Transverse colon (tissue), 4 donors: ENCODE data around the gene FGA. TPM values are rescaled to one million over a fixed set of nuclear protein-coding genes. Genes with fewer than 3 reads are reported as not detected.
"Not testable (repeated sequence)": the region's sequence is repeated elsewhere in the genome, so short reads cannot be mapped to it uniquely, and the experiment has no call there.

Experiments
- DNase-seq: peaks from one replicate; pipeline ENCODE4 v3.0.0-alpha.2; 2019
- H3K27ac ChIP-seq, 4 donors: fragments of 200-600 bp; sonication (generic); 2 replicates each; pipeline ENCODE4 v1.5.1; 2016 to 2018; ENCODE audit warnings: inconsistent platforms in 4 of 4
- H3K27me3 ChIP-seq: fragments of 200-600 bp; sonication (generic); 2 replicates; pipeline ENCODE4 v1.5.1; 2017; ENCODE audit warnings: inconsistent platforms
- H3K36me3 ChIP-seq, 4 donors: fragments of 200-600 bp; sonication (generic); 2 replicates each; pipeline ENCODE4 v1.5.1; 2017 to 2019; ENCODE audit warnings: inconsistent platforms in 4 of 4
- H3K4me1 ChIP-seq, 4 donors: fragments of 200-600 bp; sonication (generic); 2 replicates each; pipeline ENCODE4 v1.5.1; 2017 to 2020; ENCODE audit warnings: inconsistent platforms in 4 of 4
- H3K4me3 ChIP-seq, 4 donors: fragments of 200-600 bp; sonication (generic); 1 replicate in 1 of 4; 2 replicates in 3 of 4; pipeline versions ENCODE4 v1.5.1 to v1.6.1; 2017 to 2019; ENCODE audit warnings: inconsistent platforms in 4 of 4
- H3K9me3 ChIP-seq, 2 donors: fragments of 200-600 bp; sonication (generic); 2 replicates each; pipeline ENCODE4 v1.5.1; 2017 to 2019; ENCODE audit warnings: inconsistent platforms in 2 of 2
- EP300 ChIP-seq: sonication (generic); formaldehyde crosslinking; IDR thresholded peaks from one replicate; pipeline ENCODE4 v1.6.1; 2017; ENCODE audit warnings: antibody characterized with exemption, low read depth
- POLR2A ChIP-seq: fragments of 450-650 bp; IDR thresholded peaks from one replicate; pipeline ENCODE4 v1.6.1; 2016; ENCODE audit warnings: antibody characterized with exemption, mild to moderate bottlenecking, moderate library complexity
- POLR2AphosphoS5 ChIP-seq, 3 donors: sonication (generic); formaldehyde crosslinking; IDR thresholded peaks; one replicate each; pipeline ENCODE4 v1.6.1; 2016; ENCODE audit warnings: antibody characterized with exemption in 3 of 3
- whole genome bisulfite sequencing, 2 donors: methylation state at CpG; one replicate each; pipeline ENCODE4 v1.1.5; 2018; ENCODE audit warnings: low coverage in 1 of 2; 5-methylcytosine and 5-hydroxymethylcytosine counted together
- in situ Hi-C, 4 donors: fragments of 200-750 bp; cut with MboI; loops; one replicate each; pipeline versions ENCODE4 v1.15.0 to v1.15.1; 2017; ENCODE audit warnings: low sequenced_read_pairs in 3 of 4, low pct_ligation_motif_present in 1 of 4, low pct_unique_long_range_greater_than_20kb in 1 of 4
- intact Hi-C: fragments of 100-400 bp; cut with DNase I; formaldehyde crosslinking; loops from one replicate; pipeline ENCODE4 v1.15.1; 2023; ENCODE audit warnings: low total_unique reads
- total RNA-seq, 4 donors: library from RNA; depleted of rRNA; stranded (reverse); fragments of >200 nt; gene quantifications; one replicate each; pipeline ENCODE4 v1.1.0, GENCODE V29; 2016
- TF ChIP-seq, protein P1 (sequence below), 5 experiments: fragments of 200-600 bp in 3 of 5; fragments of 450-650 bp in 2 of 5; sonication (generic) in 3 of 5; IDR thresholded peaks; 1 replicate in 2 of 5; 2 replicates in 3 of 5; pipeline ENCODE4 v1.5.1; 2016 to 2017; ENCODE audit warnings: antibody characterized with exemption in 5 of 5, inconsistent platforms in 3 of 5, mild to moderate bottlenecking in 2 of 5, moderate library complexity in 1 of 5

Gene FGA
- total RNA-seq, 4 donors from 2014 or later: not detected

DNA sequence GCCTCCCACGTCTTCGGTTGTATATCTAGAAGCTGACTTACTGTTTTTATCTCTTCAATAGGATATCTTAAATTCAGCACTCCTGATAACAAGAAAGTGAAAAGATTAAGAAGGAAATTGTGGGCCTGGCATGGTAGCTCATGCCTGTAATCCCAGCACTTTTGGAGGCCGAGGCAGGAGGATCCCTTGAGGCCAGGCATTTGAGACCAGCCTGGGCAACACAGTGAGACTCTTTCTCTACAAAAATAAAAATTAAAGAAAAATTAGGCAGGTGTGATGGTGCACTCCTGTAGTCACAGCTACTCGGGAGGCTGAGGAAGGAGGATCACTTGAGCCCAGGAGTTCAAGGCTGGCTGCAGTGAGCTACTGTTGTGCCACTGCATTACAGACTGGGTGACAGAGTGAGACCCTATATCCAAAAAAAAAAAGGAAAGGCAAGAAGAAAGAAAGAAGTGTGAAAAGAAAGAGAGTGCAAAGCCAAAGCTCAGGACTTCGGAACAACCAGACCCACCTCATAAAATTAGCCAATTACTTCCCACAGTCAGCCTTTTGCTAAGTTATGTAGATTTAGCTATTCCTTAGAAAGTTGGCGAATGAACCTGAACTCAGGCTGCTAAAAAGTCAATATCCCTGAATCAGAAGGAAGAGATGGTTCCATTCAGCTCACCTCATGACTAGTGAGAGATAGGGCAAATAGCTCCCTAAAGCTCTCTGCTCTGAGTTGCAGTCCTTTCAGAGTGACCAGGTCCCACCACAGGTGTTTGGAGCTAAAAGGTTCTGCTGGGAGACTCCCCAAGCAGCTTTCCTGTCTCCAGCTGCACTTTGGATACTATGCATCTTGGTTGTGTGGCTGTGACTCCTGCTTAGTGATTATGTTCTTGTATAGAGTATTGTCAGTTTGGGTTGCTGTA, 12.7 kb upstream of the FGA start:
- intact Hi-C loops (no loop called here), in situ Hi-C loops (no loop called here)
- no peaks in the 10 kb centered on the region for H3K9me3 ChIP-seq
- no peak for TF ChIP-seq POLR2A
- no peak for TF ChIP-seq POLR2AphosphoS5 (IDR thresholded peaks at IDR 0.05)
- TF ChIP-seq, protein P1, sequence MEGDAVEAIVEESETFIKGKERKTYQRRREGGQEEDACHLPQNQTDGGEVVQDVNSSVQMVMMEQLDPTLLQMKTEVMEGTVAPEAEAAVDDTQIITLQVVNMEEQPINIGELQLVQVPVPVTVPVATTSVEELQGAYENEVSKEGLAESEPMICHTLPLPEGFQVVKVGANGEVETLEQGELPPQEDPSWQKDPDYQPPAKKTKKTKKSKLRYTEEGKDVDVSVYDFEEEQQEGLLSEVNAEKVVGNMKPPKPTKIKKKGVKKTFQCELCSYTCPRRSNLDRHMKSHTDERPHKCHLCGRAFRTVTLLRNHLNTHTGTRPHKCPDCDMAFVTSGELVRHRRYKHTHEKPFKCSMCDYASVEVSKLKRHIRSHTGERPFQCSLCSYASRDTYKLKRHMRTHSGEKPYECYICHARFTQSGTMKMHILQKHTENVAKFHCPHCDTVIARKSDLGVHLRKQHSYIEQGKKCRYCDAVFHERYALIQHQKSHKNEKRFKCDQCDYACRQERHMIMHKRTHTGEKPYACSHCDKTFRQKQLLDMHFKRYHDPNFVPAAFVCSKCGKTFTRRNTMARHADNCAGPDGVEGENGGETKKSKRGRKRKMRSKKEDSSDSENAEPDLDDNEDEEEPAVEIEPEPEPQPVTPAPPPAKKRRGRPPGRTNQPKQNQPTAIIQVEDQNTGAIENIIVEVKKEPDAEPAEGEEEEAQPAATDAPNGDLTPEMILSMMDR (IDR thresholded peaks at IDR 0.05): no peak
- no peak for TF ChIP-seq EP300
- H3K4me1 ChIP-seq: no peaks in the 10 kb centered on the region
- H3K4me3 ChIP-seq: no peak overlapping the region
- H3K27me3 ChIP-seq: no peaks in the 10 kb centered on the region
- no peak overlapping the region for H3K27ac ChIP-seq
- 82 to 88% methylated on average over 5 to 6 of the region's 6 CpGs for WGBS, 2 donors
- H3K36me3 ChIP-seq: no peaks in the 10 kb centered on the region
- no peak for DNase-seq

DNA sequence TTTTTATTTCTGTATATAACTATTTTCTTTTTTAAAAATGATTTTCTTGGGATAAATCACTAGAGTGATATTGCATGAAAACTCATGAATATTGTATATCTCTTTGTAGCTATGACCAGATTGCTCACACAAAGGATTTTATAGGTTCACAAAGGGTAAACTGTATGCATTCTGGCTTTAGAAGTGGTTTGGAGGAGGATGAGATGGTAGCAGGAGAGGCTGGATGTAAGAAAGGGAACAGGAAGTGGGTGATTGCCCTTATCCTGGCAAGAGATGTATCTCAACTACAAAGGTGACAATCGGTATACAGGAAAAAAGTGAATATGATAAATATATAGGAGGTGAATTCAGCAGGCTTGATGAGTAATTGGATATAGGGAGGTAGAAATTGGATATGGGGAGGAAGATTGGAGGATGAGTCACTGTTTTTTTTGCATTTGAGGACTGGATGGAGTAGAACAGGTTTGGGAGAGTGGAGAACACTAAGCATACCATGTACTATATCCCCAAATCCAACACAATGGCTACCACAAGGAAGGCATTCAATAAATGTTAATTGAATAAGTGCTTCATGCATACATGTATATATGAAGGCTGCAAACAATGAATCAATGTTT, 12.0 kb upstream of the FGA start:
- intact Hi-C loops: no loop called here
- TF ChIP-seq, protein P1 (IDR thresholded peaks at IDR 0.05): no peak
- no peak for TF ChIP-seq POLR2AphosphoS5 (IDR thresholded peaks at IDR 0.05)
- no peak for TF ChIP-seq POLR2A
- no peak for TF ChIP-seq EP300
- 63 to 67% methylated on average over 1 of the region's 1 CpG for WGBS, 2 donors
- in situ Hi-C loops: no loop called here
- no peak for DNase-seq
- H3K36me3 ChIP-seq: no peaks in the 10 kb centered on the region
- no peaks in the 10 kb centered on the region for H3K4me1 ChIP-seq
- no peak overlapping the region for H3K27ac ChIP-seq
- no peak overlapping the region for H3K4me3 ChIP-seq
- H3K9me3 ChIP-seq: no peaks in the 10 kb centered on the region
- H3K27me3 ChIP-seq: no peaks in the 10 kb centered on the region

DNA sequence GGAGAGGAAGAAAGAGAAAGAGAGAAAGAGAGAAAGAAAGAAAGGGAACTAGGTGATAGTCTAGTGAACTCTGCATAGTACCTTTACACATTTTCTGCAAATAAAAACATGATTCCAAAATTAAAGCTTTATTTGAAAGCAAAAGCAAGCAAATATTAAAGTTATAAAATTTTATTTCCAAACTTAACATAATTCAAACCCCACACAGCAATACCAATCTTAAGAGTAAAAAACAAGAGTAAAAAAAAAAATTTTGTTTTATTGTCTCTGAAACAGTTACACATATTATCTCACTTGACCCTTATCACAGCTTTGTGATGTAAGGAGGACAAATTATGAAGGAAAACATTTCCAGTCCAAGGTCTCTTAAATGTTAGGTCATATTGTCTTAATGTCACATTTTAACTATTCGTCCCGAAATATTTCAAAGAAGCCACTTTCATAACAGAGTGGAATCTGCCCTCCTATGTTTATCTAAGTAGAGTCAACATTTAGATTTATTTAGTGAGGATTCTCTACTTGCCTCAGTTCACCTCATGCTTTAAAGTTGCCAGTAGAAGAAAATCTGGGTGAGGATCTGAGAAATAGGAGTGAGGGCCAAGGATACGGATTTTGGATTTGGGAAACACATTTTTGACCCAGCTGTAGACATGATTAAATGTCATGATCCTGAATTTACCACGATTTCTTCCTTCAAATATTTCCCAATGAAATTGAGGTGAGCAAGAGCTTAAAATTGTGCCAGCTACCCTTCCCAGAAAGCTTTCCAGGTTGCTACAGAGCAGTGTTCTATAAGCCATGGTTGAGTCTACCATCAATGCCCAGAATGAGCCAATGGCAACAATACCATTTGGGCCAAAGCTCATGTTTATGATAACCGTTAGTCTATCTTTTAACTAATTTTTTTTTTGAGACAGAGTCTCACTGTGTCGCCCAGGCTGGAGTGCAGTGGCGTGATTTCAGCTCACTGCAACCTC, 7.5 kb upstream of the FGA start:
- H3K9me3 ChIP-seq: no peaks in the 10 kb centered on the region
- no peak overlapping the region for H3K27ac ChIP-seq
- H3K4me3 ChIP-seq: no peak overlapping the region
- in situ Hi-C loops: no loop called here
- 65 to 77% methylated on average over 5 to 7 of the region's 7 CpGs for WGBS, 2 donors
- H3K36me3 ChIP-seq: no peaks in the 10 kb centered on the region
- no peaks in the 10 kb centered on the region for H3K4me1 ChIP-seq
- intact Hi-C loops: no loop called here
- DNase-seq: no peak
- H3K27me3 ChIP-seq: no peaks in the 10 kb centered on the region
- TF ChIP-seq, protein P1 (IDR thresholded peaks at IDR 0.05): no peak
- TF ChIP-seq POLR2AphosphoS5 (IDR thresholded peaks at IDR 0.05) (no peak), EP300 (no peak), POLR2A (no peak)

DNA sequence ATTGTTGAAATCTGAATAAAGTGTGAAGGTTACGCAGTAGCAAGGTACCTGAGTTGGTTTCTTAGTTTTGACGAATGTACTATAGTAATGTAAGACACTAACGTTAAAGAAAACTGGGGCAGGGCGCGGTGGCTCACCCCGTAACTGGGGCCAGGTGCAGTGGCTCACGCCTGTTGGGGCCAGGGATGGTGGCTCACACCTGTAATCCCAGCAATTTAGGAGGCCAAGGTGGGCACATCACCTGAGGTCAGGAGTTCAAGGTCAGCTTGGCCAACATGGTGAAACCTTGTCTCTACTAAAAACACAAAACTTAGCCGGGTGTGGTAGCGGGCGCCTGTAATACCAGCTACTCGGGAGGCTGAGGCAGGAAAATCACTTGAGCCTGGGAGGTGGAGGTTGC, 6.7 kb upstream of the FGA start:
- H3K27me3 ChIP-seq, H3K4me1 ChIP-seq, DNase-seq, H3K27ac ChIP-seq, intact Hi-C loops, H3K36me3 ChIP-seq, H3K4me3 ChIP-seq, H3K9me3 ChIP-seq, in situ Hi-C loops: not testable (repeated sequence)
- 86 to 91% methylated on average over 10 to 11 of the region's 11 CpGs for WGBS, 2 donors
